ENCODE data around the gene ELOVL2. TPM values are rescaled to one million over a fixed set of nuclear protein-coding genes. Genes with fewer than 3 reads are reported as not detected.

Gene ELOVL2
- total RNA-seq, 2 donors from 2014 or later, result 0.41 to 0.78 TPM

DNA sequence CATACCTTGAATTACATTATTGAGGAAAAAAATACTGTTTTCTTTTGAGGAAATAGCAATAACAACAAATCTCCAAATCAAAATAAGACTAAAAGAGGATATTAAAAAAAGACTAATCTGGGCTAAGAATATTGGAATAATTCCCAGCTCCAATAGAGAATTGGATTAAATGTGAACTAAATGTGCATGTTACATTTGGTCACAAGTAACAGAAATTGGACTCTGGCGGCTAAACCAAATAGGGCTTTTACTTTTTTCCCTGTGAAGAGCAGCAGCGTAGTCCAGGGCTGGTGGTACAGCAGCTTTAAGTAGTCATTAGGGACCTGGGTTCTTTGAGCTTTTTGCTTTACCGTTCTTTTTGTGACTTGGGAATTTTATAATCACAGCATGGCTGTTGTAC, 71.9 kb downstream of the ELOVL2 start:
- Histone ChIP-seq H3K9me3 (no peaks in the 10 kb centered on the region), H3K4me1 (ENCODE audit: control insufficient read depth in 1 of 2, low read depth in 2 of 2) (no peaks in the 10 kb centered on the region), H3K27ac (no peak overlapping the region), H3K36me3 (no peaks in the 10 kb centered on the region), H3K4me3 (no peak overlapping the region), H3K27me3 (replicated peaks; ENCODE audit: insufficient read depth) (no peaks in the 10 kb centered on the region)
- no peak for ATAC-seq (ENCODE audit: insufficient number of reproducible peaks, low FRiP score, low read depth)
- TF ChIP-seq, protein P1, sequence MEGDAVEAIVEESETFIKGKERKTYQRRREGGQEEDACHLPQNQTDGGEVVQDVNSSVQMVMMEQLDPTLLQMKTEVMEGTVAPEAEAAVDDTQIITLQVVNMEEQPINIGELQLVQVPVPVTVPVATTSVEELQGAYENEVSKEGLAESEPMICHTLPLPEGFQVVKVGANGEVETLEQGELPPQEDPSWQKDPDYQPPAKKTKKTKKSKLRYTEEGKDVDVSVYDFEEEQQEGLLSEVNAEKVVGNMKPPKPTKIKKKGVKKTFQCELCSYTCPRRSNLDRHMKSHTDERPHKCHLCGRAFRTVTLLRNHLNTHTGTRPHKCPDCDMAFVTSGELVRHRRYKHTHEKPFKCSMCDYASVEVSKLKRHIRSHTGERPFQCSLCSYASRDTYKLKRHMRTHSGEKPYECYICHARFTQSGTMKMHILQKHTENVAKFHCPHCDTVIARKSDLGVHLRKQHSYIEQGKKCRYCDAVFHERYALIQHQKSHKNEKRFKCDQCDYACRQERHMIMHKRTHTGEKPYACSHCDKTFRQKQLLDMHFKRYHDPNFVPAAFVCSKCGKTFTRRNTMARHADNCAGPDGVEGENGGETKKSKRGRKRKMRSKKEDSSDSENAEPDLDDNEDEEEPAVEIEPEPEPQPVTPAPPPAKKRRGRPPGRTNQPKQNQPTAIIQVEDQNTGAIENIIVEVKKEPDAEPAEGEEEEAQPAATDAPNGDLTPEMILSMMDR (IDR thresholded peaks at IDR 0.05), result no peak
- no peak for DNase-seq (ENCODE audit: low spot score)

DNA sequence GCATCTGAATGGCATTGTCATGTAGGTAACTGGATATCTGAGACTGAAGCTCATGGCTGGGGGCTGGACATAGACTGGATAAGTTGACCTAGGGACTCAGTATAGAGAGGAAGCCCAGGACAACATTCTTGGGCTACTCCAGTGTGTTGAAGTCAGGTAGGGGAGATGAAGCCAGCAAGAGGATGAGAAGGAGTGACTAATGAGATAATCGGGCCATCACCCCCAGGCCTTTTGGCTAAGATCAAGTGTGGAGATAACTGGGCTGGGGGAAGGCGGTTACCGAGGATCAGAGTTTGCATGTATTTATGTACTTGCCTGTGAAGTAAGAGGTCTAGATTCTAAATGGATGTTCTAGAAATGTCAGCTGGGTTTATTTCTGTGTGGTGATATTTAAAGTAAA, 73.4 kb downstream of the ELOVL2 start:
- no peak for ATAC-seq (ENCODE audit: insufficient number of reproducible peaks, low FRiP score, low read depth)
- no peaks in the 10 kb centered on the region for H3K36me3 ChIP-seq
- H3K4me3 ChIP-seq, result no peak overlapping the region
- TF ChIP-seq, protein P1 (IDR thresholded peaks at IDR 0.05), result no peak
- H3K27ac ChIP-seq, result no peak overlapping the region
- peaks cover 3% of the 10 kb centered on the region for H3K9me3 ChIP-seq
- no peaks in the 10 kb centered on the region for H3K4me1 ChIP-seq (ENCODE audit: control insufficient read depth in 1 of 2, low read depth in 2 of 2)
- H3K27me3 ChIP-seq (replicated peaks; ENCODE audit: insufficient read depth), result no peaks in the 10 kb centered on the region
- no peak for DNase-seq (ENCODE audit: low spot score)

DNA sequence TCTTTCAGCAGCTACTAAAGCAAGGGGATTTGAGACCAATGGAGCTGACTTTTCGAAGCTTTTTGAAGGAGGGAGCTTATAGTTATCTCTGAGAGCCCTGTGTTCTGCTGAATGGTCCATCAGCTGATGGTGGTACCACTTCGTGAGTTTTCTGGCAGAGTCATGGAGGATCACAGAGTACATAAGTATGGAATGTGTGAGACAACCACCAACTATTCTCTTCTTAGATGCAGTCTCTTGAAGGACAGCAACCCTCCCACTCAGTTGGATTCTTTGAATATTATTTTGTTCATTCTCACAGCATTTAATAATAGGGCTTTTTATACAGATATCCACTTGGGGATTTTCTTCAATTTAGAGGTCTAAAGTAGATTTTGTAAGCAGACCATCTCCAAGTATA, 75.3 kb downstream of the ELOVL2 start:
- DNase-seq (ENCODE audit: low spot score) (no peak), ATAC-seq (ENCODE audit: insufficient number of reproducible peaks, low FRiP score, low read depth) (no peak)
- H3K4me1 ChIP-seq (ENCODE audit: control insufficient read depth in 1 of 2, low read depth in 2 of 2), result no peaks in the 10 kb centered on the region
- H3K9me3 ChIP-seq, result peaks cover 6% of the 10 kb centered on the region
- H3K4me3 ChIP-seq, result no peak overlapping the region
- no peaks in the 10 kb centered on the region for H3K36me3 ChIP-seq
- no peaks in the 10 kb centered on the region for H3K27me3 ChIP-seq (replicated peaks; ENCODE audit: insufficient read depth)
- TF ChIP-seq, protein P1 (IDR thresholded peaks at IDR 0.05), result no peak
- H3K27ac ChIP-seq, result no peak overlapping the region

DNA sequence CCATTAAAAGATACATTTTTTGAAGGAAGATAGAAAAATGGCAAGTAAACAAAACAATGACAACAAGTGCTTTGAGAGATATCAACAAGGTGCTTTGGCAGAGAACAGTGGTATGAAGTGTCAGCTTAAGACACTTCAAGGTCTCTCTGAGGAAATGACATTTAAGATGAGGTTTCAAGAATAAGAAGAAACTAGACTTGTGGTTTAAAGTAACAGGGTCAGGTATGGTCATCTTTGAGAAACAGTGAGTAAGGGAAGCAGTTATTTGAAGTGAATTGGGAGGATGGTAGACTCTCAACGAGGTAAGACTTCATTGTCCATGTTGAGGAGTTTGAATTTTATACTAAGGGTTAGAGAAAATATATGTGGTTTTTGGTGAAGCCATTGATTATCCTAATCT, 79.4 kb downstream of the ELOVL2 start:
- DNase-seq (ENCODE audit: low spot score) (no peak), ATAC-seq (ENCODE audit: insufficient number of reproducible peaks, low FRiP score, low read depth) (no peak)
- Histone ChIP-seq H3K9me3 (peaks cover 6% of the 10 kb centered on the region), H3K4me1 (ENCODE audit: control insufficient read depth in 1 of 2, low read depth in 2 of 2) (no peaks in the 10 kb centered on the region), H3K27ac (no peak overlapping the region), H3K27me3 (replicated peaks; ENCODE audit: insufficient read depth) (no peaks in the 10 kb centered on the region), H3K4me3 (no peak overlapping the region), H3K36me3 (no peaks in the 10 kb centered on the region)
- TF ChIP-seq, protein P1 (IDR thresholded peaks at IDR 0.05), result no peak

DNA sequence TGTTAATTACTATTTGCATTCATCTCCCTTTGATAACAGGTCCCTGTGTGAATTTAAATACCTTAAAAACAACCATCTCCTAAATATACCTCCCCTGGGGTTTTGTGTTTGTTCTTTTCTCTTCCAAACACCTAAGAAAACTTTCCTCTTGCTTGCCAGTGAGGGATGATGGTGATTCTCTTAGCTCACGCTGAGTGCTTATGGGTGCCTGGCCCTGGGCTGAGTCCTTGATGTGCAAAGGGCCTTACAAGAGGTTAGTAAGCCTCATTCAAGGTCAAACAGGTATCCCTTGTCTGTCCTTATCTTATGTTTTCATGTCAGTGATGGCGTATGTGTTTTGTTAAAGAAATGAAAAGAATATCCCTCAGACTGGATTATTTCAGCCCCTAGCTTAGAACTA, 81.0 kb downstream of the ELOVL2 start:
- Histone ChIP-seq H3K36me3 (no peaks in the 10 kb centered on the region), H3K4me3 (no peak overlapping the region), H3K27me3 (replicated peaks; ENCODE audit: insufficient read depth) (no peaks in the 10 kb centered on the region), H3K9me3 (peaks cover 6% of the 10 kb centered on the region), H3K4me1 (ENCODE audit: control insufficient read depth in 1 of 2, low read depth in 2 of 2) (no peaks in the 10 kb centered on the region), H3K27ac (no peak overlapping the region)
- DNase-seq (ENCODE audit: low spot score) (no peak), ATAC-seq (ENCODE audit: insufficient number of reproducible peaks, low FRiP score, low read depth) (no peak)
- TF ChIP-seq, protein P1 (IDR thresholded peaks at IDR 0.05), result no peak

Data from thoracic aorta (tissue), 2 donors.